HL-60 (cell line): ENCODE results near the gene FTO.

Experiments used
- DNase-seq, 2 experiments: peaks; one replicate each; pipeline ENCODE4 v3.0.0-alpha.2; 2010 to 2020; ENCODE audit warnings: low read depth in 1 of 2, low spot score in 1 of 2
- H3K27ac ChIP-seq: fragments of 250-450 bp; sonication (Bioruptor Pico); replicated peaks from 2 replicates; pipeline ENCODE4 v1.5.1; 2020; ENCODE audit warnings: mild to moderate bottlenecking, moderate library complexity
- H3K27me3 ChIP-seq: fragments of 250-450 bp; sonication (Bioruptor Pico); 2 replicates; pipeline ENCODE4 v1.5.1; 2021; ENCODE audit warnings: mild to moderate bottlenecking, moderate library complexity; ENCODE audit not compliant: insufficient read depth, poor library complexity, severe bottlenecking
- H3K4me3 ChIP-seq: replicated peaks from 2 replicates; pipeline ENCODE4 v1.5.1; 2011; ENCODE audit warnings: mild to moderate bottlenecking, control low read depth, low read length; ENCODE audit not compliant: insufficient read depth
- GABPA ChIP-seq: IDR thresholded peaks from 2 replicates; pipeline ENCODE4 v1.6.1; 2012; ENCODE audit warnings: low read depth
- POLR2AphosphoS5 ChIP-seq: IDR thresholded peaks from 2 replicates; pipeline ENCODE4 v1.6.1; 2012; ENCODE audit warnings: low read depth
- REST ChIP-seq: IDR thresholded peaks from 2 replicates; pipeline ENCODE4 v1.6.1; 2012; ENCODE audit warnings: low read depth; ENCODE audit not compliant: insufficient replicate concordance
- SPI1 ChIP-seq: IDR thresholded peaks from 2 replicates; pipeline ENCODE4 v1.6.1; 2012; ENCODE audit warnings: low read depth, mild to moderate bottlenecking, borderline replicate concordance
- TF ChIP-seq, protein P1 (sequence below): IDR thresholded peaks from one replicate; pipeline ENCODE4 v1.5.1; 2011; ENCODE audit warnings: low read length, control low read depth, inconsistent platforms; ENCODE audit not compliant: insufficient read depth

Gene FTO

DNA sequence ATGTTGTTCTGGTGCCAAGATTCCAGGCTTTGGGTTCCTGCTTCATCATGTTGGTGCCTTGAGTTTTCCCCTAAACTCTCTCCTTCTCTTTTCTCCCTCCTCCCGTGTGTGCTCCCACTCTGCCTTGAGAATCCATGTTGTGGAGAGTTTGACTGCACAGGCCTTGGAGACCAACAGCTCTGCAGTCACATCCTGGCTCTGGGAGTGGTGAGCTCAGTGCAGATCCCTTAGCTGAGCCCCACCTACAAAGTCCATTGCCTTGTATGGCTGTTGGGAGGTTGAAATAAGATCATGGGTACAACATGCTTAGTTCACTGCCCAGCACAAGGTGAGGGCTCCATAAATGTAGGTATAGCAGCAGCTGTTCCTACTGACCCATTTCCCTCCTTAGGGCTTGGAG is 496.8 kb downstream of the FTO start:
- TF ChIP-seq POLR2AphosphoS5 (no peak), SPI1 (no peak), REST (no peak), GABPA (no peak)
- TF ChIP-seq, protein P1, sequence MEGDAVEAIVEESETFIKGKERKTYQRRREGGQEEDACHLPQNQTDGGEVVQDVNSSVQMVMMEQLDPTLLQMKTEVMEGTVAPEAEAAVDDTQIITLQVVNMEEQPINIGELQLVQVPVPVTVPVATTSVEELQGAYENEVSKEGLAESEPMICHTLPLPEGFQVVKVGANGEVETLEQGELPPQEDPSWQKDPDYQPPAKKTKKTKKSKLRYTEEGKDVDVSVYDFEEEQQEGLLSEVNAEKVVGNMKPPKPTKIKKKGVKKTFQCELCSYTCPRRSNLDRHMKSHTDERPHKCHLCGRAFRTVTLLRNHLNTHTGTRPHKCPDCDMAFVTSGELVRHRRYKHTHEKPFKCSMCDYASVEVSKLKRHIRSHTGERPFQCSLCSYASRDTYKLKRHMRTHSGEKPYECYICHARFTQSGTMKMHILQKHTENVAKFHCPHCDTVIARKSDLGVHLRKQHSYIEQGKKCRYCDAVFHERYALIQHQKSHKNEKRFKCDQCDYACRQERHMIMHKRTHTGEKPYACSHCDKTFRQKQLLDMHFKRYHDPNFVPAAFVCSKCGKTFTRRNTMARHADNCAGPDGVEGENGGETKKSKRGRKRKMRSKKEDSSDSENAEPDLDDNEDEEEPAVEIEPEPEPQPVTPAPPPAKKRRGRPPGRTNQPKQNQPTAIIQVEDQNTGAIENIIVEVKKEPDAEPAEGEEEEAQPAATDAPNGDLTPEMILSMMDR, result no peak
- Histone ChIP-seq H3K4me3 (no peak overlapping the region), H3K27me3 (no peaks in the 10 kb centered on the region), H3K27ac (no peak overlapping the region)
- DNase-seq, result no peak

- Histone ChIP-seq H3K4me3 (no peak overlapping the region), H3K27me3 (no peaks in the 10 kb centered on the region), H3K27ac (no peak overlapping the region)
- DNase-seq, result no peak
- TF ChIP-seq GABPA, result no peak
- TF ChIP-seq, protein P1, result no peak
- no peak for TF ChIP-seq POLR2AphosphoS5
- TF ChIP-seq REST, result no peak
- no peak for TF ChIP-seq SPI1
Observed at GRCh38 chr16:54201200-54201599, 497.2 kb downstream of the FTO start.
